Posterior vena cava (tissue), 2 donors: ENCODE data around the gene FAM89A. TPM values are rescaled to one million over a fixed set of nuclear protein-coding genes. Genes with fewer than 3 reads are reported as not detected.

Experiments used
- DNase-seq: peaks from one replicate; pipeline ENCODE4 v3.0.0-alpha.2; 2020; ENCODE audit warnings: low spot score
- intact Hi-C, 2 donors: fragments of 100-400 bp; cut with DNase I; formaldehyde crosslinking; loops; one replicate each; pipeline versions ENCODE4 v1.14.1 to v1.14.2; 2022 to 2023
- total RNA-seq, 2 donors: library from RNA; stranded (reverse); fragmentation: NEBNext Ultra II Directional; extraction: Animal tissue kit (Norgen Biotek cat#: 25700); gene quantifications; one replicate each; pipeline ENCODE4 v1.2.1, GENCODE V29; 2021
- donor health status: DM: yes; HTN: yes; CAD: no.
- donor health status: DM: yes; HTN: yes; CAD: no.

FAM89A gene
- total RNA-seq, 2 donors from 2014 or later, result 8.4 to 11.2 TPM

- intact Hi-C loops, result no loop called here
- DNase-seq, result peak; percentile 84
These were observed 62.1 kb downstream of the FAM89A start for GRCh38 chr1:230977761-230978490.

GRCh38 chr1:230976825-230977747, 63.0 kb downstream of the FAM89A start:
- intact Hi-C loops, result no loop called here
- no peak for DNase-seq

- no peak for DNase-seq
- intact Hi-C loops, result no loop called here
These were observed 63.7 kb downstream of the FAM89A start for GRCh38 chr1:230976360-230976759.

DNA sequence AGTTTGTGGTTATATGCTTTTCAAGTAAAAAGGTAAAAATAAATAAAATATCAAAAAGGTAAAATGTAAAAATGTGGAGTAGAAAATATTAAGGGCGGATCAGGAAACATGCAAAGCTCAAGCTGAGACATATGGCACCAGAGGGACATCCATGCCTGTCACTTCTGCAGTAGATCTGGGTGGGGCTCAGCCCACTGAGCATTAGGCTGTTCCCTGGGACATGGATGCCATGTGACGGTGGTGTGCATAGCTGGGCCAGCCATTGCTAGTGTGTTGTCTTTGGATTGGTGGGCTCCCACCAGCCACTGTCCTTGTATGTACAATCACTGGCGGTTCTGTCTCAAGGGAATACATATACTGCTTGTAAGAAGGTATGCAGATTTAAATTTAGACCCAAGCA, 64.4 kb downstream of the FAM89A start:
- no peak for DNase-seq
- intact Hi-C loops, result no loop called here

DNA sequence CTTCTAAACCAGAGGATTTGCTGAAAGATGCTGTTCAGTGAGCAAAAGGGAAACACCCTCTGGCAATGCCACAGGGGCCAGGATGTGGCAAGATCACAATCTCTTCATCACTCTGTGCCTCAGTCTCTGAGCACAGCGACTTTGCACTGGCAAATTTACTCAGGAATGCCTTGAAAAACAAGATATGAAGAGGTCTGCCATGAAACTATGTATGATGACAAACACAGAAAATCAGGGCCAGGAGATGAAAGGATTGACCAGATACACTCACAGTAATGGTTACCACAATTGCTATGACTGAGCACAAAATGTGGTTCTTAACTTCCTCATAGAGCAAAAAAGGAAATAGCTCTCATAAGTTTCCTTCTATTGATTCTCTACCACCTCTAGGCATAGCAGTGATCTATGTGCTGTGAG, 67.2 kb downstream of the FAM89A start:
- intact Hi-C loops, result loop anchor here in 1 of 2 donors (5.0 kb wide), 1 partner anchor 586 kb away; no protein-coding TSS in a partner anchor
- no peak for DNase-seq

- DNase-seq, result no peak
- intact Hi-C loops, result loop anchor here in 1 of 2 donors (5.0 kb wide), 1 partner anchor 584 kb away; no protein-coding TSS in a partner anchor
These were observed 68.3 kb downstream of the FAM89A start for GRCh38 chr1:230971771-230972170.

DNA sequence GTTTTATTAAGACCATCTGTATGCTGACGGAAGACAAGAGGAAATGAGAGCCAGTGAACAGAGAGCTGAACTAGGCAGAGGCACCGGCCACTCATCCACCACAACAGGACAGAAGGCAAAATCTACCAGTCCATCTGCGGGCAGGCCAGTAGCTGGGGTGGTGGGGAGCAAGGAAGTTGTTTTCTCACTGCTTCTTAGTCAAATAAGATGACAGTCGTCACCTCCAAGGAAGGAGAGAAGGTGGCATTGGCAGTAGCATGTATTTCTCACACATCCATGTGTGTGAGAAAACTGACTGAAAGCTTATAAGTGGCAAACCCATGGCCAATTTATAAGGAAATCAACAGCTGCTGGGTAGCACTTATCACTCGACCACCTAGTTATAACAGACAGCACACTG, 69.6 kb downstream of the FAM89A start:
- intact Hi-C loops, result loop anchor here in 1 of 2 donors (5.0 kb wide), 1 partner anchor 583 kb away; no protein-coding TSS in a partner anchor
- no peak for DNase-seq

Other genes starting within 250 kb of the FAM89A start
- gene C1orf198, start 171.7 kb downstream of the FAM89A start, total RNA-seq, result 10 to 100 TPM; 79.5 to 98.4 TPM
- 10 to 100 TPM; 13.7 to 17.4 TPM for gene TTC13, start 61.4 kb downstream of the FAM89A start, total RNA-seq
- gene ARV1, start 61.2 kb downstream of the FAM89A start, total RNA-seq, result 10 to 100 TPM; 11.7 to 13.2 TPM
- not detected for gene TRIM67, start 121.8 kb upstream of the FAM89A start, total RNA-seq
- gene GNPAT, start 201.0 kb upstream of the FAM89A start, total RNA-seq, result 10 to 100 TPM; 31.2 to 34.1 TPM